Endothelial cell of umbilical vein (primary cell): ENCODE data around the gene SMC5.

Experiments
- EZH2 ChIP-seq: IDR thresholded peaks from 2 replicates; pipeline ENCODE4 v1.6.1; 2012; ENCODE audit warnings: borderline replicate concordance, low read depth, mild to moderate bottlenecking, moderate library complexity, low read length, inconsistent platforms; ENCODE audit not compliant: severe bottlenecking
- MAX ChIP-seq: IDR thresholded peaks from 2 replicates; pipeline ENCODE4 v1.6.1; 2011; ENCODE audit not compliant: insufficient read depth, insufficient read length
- POLR2A ChIP-seq: IDR thresholded peaks from 2 replicates; pipeline ENCODE4 v1.6.1; 2012; ENCODE audit warnings: low read depth, mild to moderate bottlenecking, control low read depth, low read length
- TF ChIP-seq, protein P1 (sequence below), 2 donors: IDR thresholded peaks; 1 replicate in 1 of 2; 2 replicates in 1 of 2; pipeline ENCODE4 v1.5.1; 2011; ENCODE audit warnings: low read length in 2 of 2, mild to moderate bottlenecking in 2 of 2, moderate library complexity in 2 of 2, control low read depth in 1 of 2, inconsistent platforms in 1 of 2, low read depth in 1 of 2; ENCODE audit not compliant: insufficient read depth in 1 of 2; ENCODE audit errors: extremely low read depth in 1 of 2

GRCh38 chr9:70293214-70293613 is 34.4 kb downstream of the SMC5 start:
- TF ChIP-seq MAX (no peak), POLR2A (no peak), EZH2 (no peak)
- TF ChIP-seq, protein P1, sequence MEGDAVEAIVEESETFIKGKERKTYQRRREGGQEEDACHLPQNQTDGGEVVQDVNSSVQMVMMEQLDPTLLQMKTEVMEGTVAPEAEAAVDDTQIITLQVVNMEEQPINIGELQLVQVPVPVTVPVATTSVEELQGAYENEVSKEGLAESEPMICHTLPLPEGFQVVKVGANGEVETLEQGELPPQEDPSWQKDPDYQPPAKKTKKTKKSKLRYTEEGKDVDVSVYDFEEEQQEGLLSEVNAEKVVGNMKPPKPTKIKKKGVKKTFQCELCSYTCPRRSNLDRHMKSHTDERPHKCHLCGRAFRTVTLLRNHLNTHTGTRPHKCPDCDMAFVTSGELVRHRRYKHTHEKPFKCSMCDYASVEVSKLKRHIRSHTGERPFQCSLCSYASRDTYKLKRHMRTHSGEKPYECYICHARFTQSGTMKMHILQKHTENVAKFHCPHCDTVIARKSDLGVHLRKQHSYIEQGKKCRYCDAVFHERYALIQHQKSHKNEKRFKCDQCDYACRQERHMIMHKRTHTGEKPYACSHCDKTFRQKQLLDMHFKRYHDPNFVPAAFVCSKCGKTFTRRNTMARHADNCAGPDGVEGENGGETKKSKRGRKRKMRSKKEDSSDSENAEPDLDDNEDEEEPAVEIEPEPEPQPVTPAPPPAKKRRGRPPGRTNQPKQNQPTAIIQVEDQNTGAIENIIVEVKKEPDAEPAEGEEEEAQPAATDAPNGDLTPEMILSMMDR (IDR thresholded peaks at IDR 0.05; ENCODE audit: extremely low read depth in 1 of 2, insufficient read depth in 1 of 2, low read depth in 1 of 2, low read length in 2 of 2): no peak
